GM23338 (cell line): ENCODE measurements around the gene ADORA3. TPM values are rescaled to one million over a fixed set of nuclear protein-coding genes. Genes with fewer than 3 reads are reported as not detected.

Experiments used
- ATAC-seq: fragments of 200-7000 bp; cut with Tn5 transposase; 3 replicates; pipeline ENCODE4 v1.9.1; 2020
- DNase-seq: peaks from one replicate; pipeline ENCODE4 v3.0.0-alpha.2; 2015; ENCODE audit warnings: low spot score
- H2AFZ ChIP-seq: fragments of 200-600 bp; sonication (generic); 2 replicates; pipeline ENCODE4 v1.8.0; 2016; ENCODE audit warnings: antibody characterized with exemption, mild to moderate bottlenecking, moderate library complexity
- H3F3A ChIP-seq: fragments of 200-600 bp; sonication (generic); replicated peaks from 2 replicates; pipeline ENCODE4 v1.8.0; 2017; ENCODE audit warnings: antibody characterized with exemption, mixed run types, low read depth
- H3K27ac ChIP-seq: fragments of 200-600 bp; sonication (generic); 2 replicates; pipeline ENCODE4 v1.6.1; 2016; ENCODE audit warnings: low read depth
- H3K27me3 ChIP-seq: fragments of 200-600 bp; sonication (generic); 2 replicates; pipeline ENCODE4 v1.8.0; 2016; ENCODE audit warnings: mild to moderate bottlenecking, mixed run types, moderate library complexity; ENCODE audit not compliant: insufficient read depth
- H3K36me3 ChIP-seq: fragments of 200-600 bp; sonication (generic); 2 replicates; pipeline ENCODE4 v1.8.0; 2016; ENCODE audit warnings: mild to moderate bottlenecking; ENCODE audit not compliant: insufficient read depth
- H3K4me1 ChIP-seq: fragments of 200-600 bp; sonication (generic); 2 replicates; pipeline ENCODE4 v1.8.0; 2016; ENCODE audit warnings: mild to moderate bottlenecking, moderate library complexity; ENCODE audit not compliant: insufficient read depth
- H3K4me2 ChIP-seq: fragments of 200-600 bp; sonication (generic); 2 replicates; pipeline ENCODE4 v1.7.1; 2017; ENCODE audit warnings: mixed run types
- H3K4me3 ChIP-seq: fragments of 200-600 bp; sonication (generic); 2 replicates; pipeline ENCODE4 v1.6.1; 2016; ENCODE audit warnings: mixed run types
- H3K79me2 ChIP-seq: fragments of 200-600 bp; sonication (generic); replicated peaks from 2 replicates; pipeline ENCODE4 v1.8.0; 2017; ENCODE audit warnings: mild to moderate bottlenecking; ENCODE audit not compliant: insufficient read depth
- H3K9me2 ChIP-seq: fragments of 200-600 bp; sonication (generic); 2 replicates; pipeline ENCODE4 v1.8.0; 2017; ENCODE audit not compliant: insufficient read depth
- H4K20me1 ChIP-seq: fragments of 200-600 bp; sonication (generic); replicated peaks from 2 replicates; pipeline ENCODE4 v1.8.0; 2017; ENCODE audit warnings: mild to moderate bottlenecking; ENCODE audit not compliant: insufficient read depth
- H3K27ac Mint-ChIP-seq: 2 replicates; pipeline ENCODE4 v1.8.0; 2020; ENCODE audit warnings: inconsistent platforms, mild to moderate bottlenecking, moderate library complexity, mixed read lengths
- H3K27me3 Mint-ChIP-seq: 3 replicates; pipeline ENCODE4 v1.8.0; 2022; ENCODE audit warnings: low read depth, mild to moderate bottlenecking, moderate library complexity, mixed read lengths, inconsistent platforms; ENCODE audit not compliant: insufficient read depth, poor library complexity
- H3K36me3 Mint-ChIP-seq: 3 replicates; pipeline ENCODE4 v1.8.0; 2021; ENCODE audit warnings: low read depth, mild to moderate bottlenecking, inconsistent platforms, moderate library complexity, mixed read lengths
- H3K4me1 Mint-ChIP-seq: 3 replicates; pipeline ENCODE4 v1.8.0; 2020; ENCODE audit warnings: mild to moderate bottlenecking, inconsistent platforms, mixed read lengths
- H3K4me3 Mint-ChIP-seq: 3 replicates; pipeline ENCODE4 v1.8.0; 2021; ENCODE audit warnings: moderate library complexity, mild to moderate bottlenecking, inconsistent platforms, mixed read lengths
- H3K9me3 Mint-ChIP-seq: 3 replicates; pipeline ENCODE4 v1.8.0; 2020; ENCODE audit warnings: moderate library complexity, mild to moderate bottlenecking, inconsistent platforms, mixed read lengths
- CREB1 ChIP-seq: fragments of 250-450 bp; sonication (Bioruptor Pico); IDR thresholded peaks from 2 replicates; pipeline ENCODE4 v1.5.0; 2020; ENCODE audit warnings: low read depth, mild to moderate bottlenecking, moderate library complexity
- EZH2 ChIP-seq: fragments of 200-600 bp; sonication (generic); IDR thresholded peaks from one replicate; pipeline ENCODE4 v1.8.0; 2017; ENCODE audit warnings: antibody characterized with exemption, mild to moderate bottlenecking, low read depth; ENCODE audit not compliant: unreplicated experiment
- JUNB ChIP-seq: IDR thresholded peaks from one replicate; pipeline ENCODE4 v1.6.1; 2016; ENCODE audit warnings: antibody characterized with exemption; ENCODE audit not compliant: unreplicated experiment
- POLR2AphosphoS5 ChIP-seq: IDR thresholded peaks from 2 replicates; pipeline ENCODE4 v1.6.1; 2016; ENCODE audit warnings: antibody characterized with exemption, low read depth
- ZNF114 ChIP-seq: fragments of 250-450 bp; sonication (Bioruptor Pico); IDR thresholded peaks from 2 replicates; pipeline ENCODE4 v1.5.0; 2020; ENCODE audit warnings: mild to moderate bottlenecking, moderate library complexity
- polyA plus RNA-seq: library from polyadenylated mRNA; unstranded; fragments of >200 nt; fragmentation: Nextera tagmentation; extraction: Ambion mirVana; gene quantifications from 2 replicates; pipeline ENCODE4 v1.2.1, GENCODE V29; 2016
- total RNA-seq: library from RNA; depleted of rRNA; stranded (reverse); fragments of >200 nt; shearing (Covaris generic); gene quantifications from 2 replicates; pipeline ENCODE4 v1.2.3, GENCODE V29; 2014
- TF ChIP-seq, protein P1 (sequence below), 2 experiments: fragments of 200-600 bp in 1 of 2; sonication (generic) in 1 of 2; conservative IDR thresholded peaks; 2 replicates each; pipeline versions ENCODE4 v1.5.1 to v1.6.1; 2016 to 2017; ENCODE audit warnings: antibody characterized with exemption in 2 of 2, low read depth in 2 of 2, mild to moderate bottlenecking in 2 of 2, moderate library complexity in 1 of 2
- TF ChIP-seq, protein P2 (sequence below): IDR thresholded peaks from one replicate; pipeline ENCODE4 v1.6.1; 2018; ENCODE audit warnings: antibody characterized with exemption; ENCODE audit not compliant: unreplicated experiment
- TF ChIP-seq, protein P3 (sequence below): IDR thresholded peaks from 2 replicates; pipeline ENCODE4 v1.6.1; 2016; ENCODE audit warnings: antibody characterized with exemption

Gene ADORA3
- total and polyA plus RNA-seq, 2 experiments from 2014 or later, result not detected

DNA sequence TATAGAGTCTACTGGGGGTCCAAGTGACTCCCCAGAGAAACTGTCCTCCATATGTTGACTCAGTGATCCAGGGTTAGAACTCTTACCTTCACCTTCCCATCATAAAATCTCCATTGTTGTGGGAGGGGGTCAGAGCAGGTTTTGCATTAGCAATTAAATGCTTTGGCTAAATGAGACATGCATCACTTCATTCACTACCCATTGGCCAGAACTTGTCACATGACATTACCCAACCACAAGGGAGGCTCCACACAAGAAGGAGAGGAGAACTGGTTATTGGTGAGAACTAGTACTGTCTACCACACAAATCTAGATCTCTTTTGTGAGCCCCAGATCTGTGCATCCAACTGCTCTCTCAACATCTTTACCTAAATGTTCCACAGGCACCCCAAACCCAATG is 33.9 kb downstream of the ADORA3 start:
- Histone ChIP-seq H3K4me2 (no peak overlapping the region), H3F3A (no peaks in the 10 kb centered on the region), H3K4me1 (no peaks in the 10 kb centered on the region), H2AFZ (no peak overlapping the region), H3K27ac (no peak overlapping the region), H3K79me2 (no peaks in the 10 kb centered on the region), H4K20me1 (no peaks in the 10 kb centered on the region), H3K9me2 (no peaks in the 10 kb centered on the region; the same call in 1 of the 2 replicates), H3K27me3 (no peaks in the 10 kb centered on the region), H3K36me3 (no peaks in the 10 kb centered on the region), H3K4me3 (no peak overlapping the region)
- Mint-ChIP-seq H3K4me3 (no peak overlapping the region), H3K4me1 (no peaks in the 10 kb centered on the region), H3K9me3 (no peaks in the 10 kb centered on the region), H3K27ac (no peak overlapping the region), H3K27me3 (no peaks in the 10 kb centered on the region), H3K36me3 (no peaks in the 10 kb centered on the region)
- no peak for TF ChIP-seq ZNF114
- TF ChIP-seq, protein P1, sequence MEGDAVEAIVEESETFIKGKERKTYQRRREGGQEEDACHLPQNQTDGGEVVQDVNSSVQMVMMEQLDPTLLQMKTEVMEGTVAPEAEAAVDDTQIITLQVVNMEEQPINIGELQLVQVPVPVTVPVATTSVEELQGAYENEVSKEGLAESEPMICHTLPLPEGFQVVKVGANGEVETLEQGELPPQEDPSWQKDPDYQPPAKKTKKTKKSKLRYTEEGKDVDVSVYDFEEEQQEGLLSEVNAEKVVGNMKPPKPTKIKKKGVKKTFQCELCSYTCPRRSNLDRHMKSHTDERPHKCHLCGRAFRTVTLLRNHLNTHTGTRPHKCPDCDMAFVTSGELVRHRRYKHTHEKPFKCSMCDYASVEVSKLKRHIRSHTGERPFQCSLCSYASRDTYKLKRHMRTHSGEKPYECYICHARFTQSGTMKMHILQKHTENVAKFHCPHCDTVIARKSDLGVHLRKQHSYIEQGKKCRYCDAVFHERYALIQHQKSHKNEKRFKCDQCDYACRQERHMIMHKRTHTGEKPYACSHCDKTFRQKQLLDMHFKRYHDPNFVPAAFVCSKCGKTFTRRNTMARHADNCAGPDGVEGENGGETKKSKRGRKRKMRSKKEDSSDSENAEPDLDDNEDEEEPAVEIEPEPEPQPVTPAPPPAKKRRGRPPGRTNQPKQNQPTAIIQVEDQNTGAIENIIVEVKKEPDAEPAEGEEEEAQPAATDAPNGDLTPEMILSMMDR (conservative IDR thresholded peaks at IDR 0.05; ENCODE audit: low read depth in 2 of 2), result no peak
- DNase-seq, result no peak
- ATAC-seq, result no peak

DNA sequence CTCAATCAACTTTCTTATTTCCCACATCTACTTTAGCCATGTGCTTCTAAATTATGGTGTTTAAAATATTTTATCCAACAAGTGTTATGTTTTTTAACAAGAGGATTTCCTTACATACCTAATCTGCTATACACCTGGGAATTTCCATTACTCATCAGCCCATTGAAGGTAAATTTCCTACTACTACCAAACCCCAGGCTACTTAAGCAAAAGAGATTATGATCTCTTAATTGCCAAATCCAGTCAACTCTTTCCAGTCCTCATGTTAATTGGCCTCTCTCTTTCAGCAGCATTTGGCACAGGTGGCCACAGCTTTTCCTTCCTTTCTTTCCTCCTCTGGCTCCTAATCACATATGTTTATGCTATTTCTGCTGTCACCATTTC is 34.7 kb downstream of the ADORA3 start:
- Mint-ChIP-seq H3K27ac (no peak overlapping the region), H3K9me3 (no peaks in the 10 kb centered on the region), H3K4me3 (no peak overlapping the region), H3K4me1 (no peaks in the 10 kb centered on the region), H3K36me3 (no peaks in the 10 kb centered on the region), H3K27me3 (no peaks in the 10 kb centered on the region)
- H3K9me2 ChIP-seq, result no peaks in the 10 kb centered on the region; the same call in 1 of the 2 replicates
- no peaks in the 10 kb centered on the region for H3K36me3 ChIP-seq
- no peaks in the 10 kb centered on the region for H3K4me1 ChIP-seq
- no peaks in the 10 kb centered on the region for H3K79me2 ChIP-seq
- no peak for TF ChIP-seq ZNF114
- no peak for TF ChIP-seq CREB1 (CRISPR knock-in tag)
- TF ChIP-seq, protein P2, sequence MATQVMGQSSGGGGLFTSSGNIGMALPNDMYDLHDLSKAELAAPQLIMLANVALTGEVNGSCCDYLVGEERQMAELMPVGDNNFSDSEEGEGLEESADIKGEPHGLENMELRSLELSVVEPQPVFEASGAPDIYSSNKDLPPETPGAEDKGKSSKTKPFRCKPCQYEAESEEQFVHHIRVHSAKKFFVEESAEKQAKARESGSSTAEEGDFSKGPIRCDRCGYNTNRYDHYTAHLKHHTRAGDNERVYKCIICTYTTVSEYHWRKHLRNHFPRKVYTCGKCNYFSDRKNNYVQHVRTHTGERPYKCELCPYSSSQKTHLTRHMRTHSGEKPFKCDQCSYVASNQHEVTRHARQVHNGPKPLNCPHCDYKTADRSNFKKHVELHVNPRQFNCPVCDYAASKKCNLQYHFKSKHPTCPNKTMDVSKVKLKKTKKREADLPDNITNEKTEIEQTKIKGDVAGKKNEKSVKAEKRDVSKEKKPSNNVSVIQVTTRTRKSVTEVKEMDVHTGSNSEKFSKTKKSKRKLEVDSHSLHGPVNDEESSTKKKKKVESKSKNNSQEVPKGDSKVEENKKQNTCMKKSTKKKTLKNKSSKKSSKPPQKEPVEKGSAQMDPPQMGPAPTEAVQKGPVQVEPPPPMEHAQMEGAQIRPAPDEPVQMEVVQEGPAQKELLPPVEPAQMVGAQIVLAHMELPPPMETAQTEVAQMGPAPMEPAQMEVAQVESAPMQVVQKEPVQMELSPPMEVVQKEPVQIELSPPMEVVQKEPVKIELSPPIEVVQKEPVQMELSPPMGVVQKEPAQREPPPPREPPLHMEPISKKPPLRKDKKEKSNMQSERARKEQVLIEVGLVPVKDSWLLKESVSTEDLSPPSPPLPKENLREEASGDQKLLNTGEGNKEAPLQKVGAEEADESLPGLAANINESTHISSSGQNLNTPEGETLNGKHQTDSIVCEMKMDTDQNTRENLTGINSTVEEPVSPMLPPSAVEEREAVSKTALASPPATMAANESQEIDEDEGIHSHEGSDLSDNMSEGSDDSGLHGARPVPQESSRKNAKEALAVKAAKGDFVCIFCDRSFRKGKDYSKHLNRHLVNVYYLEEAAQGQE, result no peak
- TF ChIP-seq POLR2AphosphoS5, result no peak
- TF ChIP-seq, protein P3, sequence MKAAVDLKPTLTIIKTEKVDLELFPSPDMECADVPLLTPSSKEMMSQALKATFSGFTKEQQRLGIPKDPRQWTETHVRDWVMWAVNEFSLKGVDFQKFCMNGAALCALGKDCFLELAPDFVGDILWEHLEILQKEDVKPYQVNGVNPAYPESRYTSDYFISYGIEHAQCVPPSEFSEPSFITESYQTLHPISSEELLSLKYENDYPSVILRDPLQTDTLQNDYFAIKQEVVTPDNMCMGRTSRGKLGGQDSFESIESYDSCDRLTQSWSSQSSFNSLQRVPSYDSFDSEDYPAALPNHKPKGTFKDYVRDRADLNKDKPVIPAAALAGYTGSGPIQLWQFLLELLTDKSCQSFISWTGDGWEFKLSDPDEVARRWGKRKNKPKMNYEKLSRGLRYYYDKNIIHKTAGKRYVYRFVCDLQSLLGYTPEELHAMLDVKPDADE, result no peak
- no peak for TF ChIP-seq JUNB
- TF ChIP-seq EZH2, result no peak
- TF ChIP-seq, protein P1 (conservative IDR thresholded peaks at IDR 0.05; ENCODE audit: low read depth in 2 of 2), result no peak
- H2AFZ ChIP-seq, result no peak overlapping the region
- H3K27ac ChIP-seq, result no peak overlapping the region
- ATAC-seq (no peak), DNase-seq (no peak)
- no peak overlapping the region for H3K4me3 ChIP-seq
- H3F3A ChIP-seq, result no peaks in the 10 kb centered on the region
- H3K27me3 ChIP-seq, result no peaks in the 10 kb centered on the region
- H4K20me1 ChIP-seq, result no peaks in the 10 kb centered on the region
- H3K4me2 ChIP-seq, result no peak overlapping the region
